Ishikawa (cell line): ENCODE data around the gene HSPB2.

Source experiments
- CREB1 ChIP-seq: IDR thresholded peaks from 2 replicates; pipeline ENCODE4 v1.6.1; 2012; ENCODE audit warnings: low read depth
- EP300 ChIP-seq: IDR thresholded peaks from 2 replicates; pipeline ENCODE4 v1.6.1; 2012; ENCODE audit warnings: borderline replicate concordance
- MAX ChIP-seq: IDR thresholded peaks from 2 replicates; pipeline ENCODE4 v1.6.1; 2012
- TAF1 ChIP-seq: IDR thresholded peaks from 2 replicates; pipeline ENCODE4 v1.6.1; 2012; ENCODE audit warnings: low read depth, mild to moderate bottlenecking
- YY1 ChIP-seq: IDR thresholded peaks from 2 replicates; pipeline ENCODE4 v1.6.1; 2012; ENCODE audit warnings: low read depth
- ZBTB7A ChIP-seq: IDR thresholded peaks from 2 replicates; pipeline ENCODE4 v1.6.1; 2012; ENCODE audit warnings: low read depth

- TF ChIP-seq CREB1 (no peak), MAX (no peak), ZBTB7A (no peak), YY1 (no peak), TAF1 (no peak), EP300 (no peak)
Observed at GRCh38 chr11:111886032-111886431, 26.5 kb upstream of the HSPB2 start.
